HG02840 (cell line): ENCODE data around the gene GAS2L1.

Source experiments
- ATAC-seq: cut with Tn5 transposase; IDR thresholded peaks from one replicate; pipeline ENCODE4 v1.9.1; 2021; ENCODE audit warnings: mild to moderate bottlenecking, moderate library complexity, moderate number of reproducible peaks; ENCODE audit not compliant: unreplicated experiment, low FRiP score

GAS2L1 gene

GRCh38 chr22:29272624-29273023 lies 33.8 kb upstream of the GAS2L1 start:
- no peak for ATAC-seq

- ATAC-seq: no peak
These were observed 31.3 kb upstream of the GAS2L1 start for GRCh38 chr22:29275167-29275566.

GRCh38 chr22:29275819-29276565 lies 30.5 kb upstream of the GAS2L1 start:
- ATAC-seq: no peak

DNA sequence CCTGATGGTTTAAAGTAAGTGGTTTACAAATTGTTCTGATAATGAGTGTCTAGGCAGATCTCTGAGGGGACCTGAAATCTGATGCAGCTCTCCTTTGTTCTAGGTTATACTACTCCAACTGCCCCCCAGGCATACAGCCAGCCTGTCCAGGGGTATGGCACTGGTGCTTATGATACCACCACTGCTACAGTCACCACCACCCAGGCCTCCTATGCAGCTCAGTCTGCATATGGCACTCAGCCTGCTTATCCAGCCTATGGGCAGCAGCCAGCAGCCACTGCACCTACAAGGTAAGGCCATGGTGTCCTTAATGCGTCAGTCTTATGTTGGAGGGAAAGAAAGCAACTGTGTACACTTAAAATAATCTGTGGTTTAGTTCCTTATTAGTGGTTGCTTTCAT lies 28.5 kb upstream of the GAS2L1 start:
- no peak for ATAC-seq

DNA sequence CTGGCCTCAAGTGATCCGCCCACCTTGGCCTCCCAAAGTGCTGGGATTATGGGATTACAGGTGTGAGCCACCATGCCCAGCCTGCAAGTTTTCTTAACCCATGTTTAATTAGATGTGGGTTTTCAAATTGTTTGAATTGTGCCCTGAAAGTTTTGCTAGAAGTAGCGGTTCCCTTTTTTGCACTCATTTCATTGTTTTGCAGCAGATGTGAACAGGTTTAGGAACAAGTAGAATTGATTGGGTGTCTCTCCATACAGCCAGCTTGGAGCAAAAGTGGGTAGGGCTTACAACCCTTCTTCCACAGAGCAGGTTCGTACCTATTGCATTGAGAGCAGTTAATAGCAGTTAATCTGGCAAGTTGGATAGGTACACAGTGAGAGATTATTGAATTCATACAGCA lies 22.3 kb upstream of the GAS2L1 start:
- ATAC-seq: no peak

- no peak for ATAC-seq
These were observed 17.6 kb upstream of the GAS2L1 start for GRCh38 chr22:29288837-29289236.

- ATAC-seq: no peak
These were observed 16.4 kb upstream of the GAS2L1 start for GRCh38 chr22:29290061-29290460.

GRCh38 chr22:29291215-29291614 lies 15.2 kb upstream of the GAS2L1 start:
- no peak for ATAC-seq

DNA sequence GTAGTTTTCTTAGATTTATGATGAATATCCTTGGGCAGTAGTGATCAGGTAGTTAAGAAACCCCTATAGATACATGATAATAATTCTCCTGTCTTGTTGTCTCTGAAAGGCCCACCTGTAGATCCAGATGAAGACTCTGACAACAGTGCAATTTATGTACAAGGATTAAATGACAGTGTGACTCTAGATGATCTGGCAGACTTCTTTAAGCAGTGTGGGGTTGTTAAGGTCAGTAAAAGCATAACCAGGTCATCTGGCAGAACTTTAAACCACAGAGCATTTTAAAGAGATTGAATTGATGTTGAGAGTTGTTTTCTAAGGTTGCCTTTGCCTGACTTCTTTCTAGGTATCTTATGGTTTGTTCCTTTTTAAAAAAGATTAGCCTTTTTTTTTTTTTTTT lies 14.1 kb upstream of the GAS2L1 start:
- ATAC-seq: no peak

DNA sequence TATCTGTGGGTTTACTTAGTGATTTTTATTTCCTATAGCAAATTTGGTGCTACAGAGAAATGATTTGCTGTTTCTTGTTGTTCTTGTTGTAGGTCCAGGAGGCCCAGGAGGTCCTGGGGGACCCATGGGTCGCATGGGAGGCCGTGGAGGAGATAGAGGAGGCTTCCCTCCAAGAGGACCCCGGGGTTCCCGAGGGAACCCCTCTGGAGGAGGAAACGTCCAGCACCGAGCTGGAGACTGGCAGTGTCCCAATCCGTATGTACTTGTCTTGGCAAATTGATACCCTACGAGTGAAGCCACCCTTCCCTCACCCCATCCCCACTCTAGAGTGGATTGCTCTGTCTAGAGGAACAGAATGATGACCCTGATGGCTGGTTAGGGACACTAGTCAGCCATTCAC lies 7.8 kb upstream of the GAS2L1 start:
- ATAC-seq: no peak

DNA sequence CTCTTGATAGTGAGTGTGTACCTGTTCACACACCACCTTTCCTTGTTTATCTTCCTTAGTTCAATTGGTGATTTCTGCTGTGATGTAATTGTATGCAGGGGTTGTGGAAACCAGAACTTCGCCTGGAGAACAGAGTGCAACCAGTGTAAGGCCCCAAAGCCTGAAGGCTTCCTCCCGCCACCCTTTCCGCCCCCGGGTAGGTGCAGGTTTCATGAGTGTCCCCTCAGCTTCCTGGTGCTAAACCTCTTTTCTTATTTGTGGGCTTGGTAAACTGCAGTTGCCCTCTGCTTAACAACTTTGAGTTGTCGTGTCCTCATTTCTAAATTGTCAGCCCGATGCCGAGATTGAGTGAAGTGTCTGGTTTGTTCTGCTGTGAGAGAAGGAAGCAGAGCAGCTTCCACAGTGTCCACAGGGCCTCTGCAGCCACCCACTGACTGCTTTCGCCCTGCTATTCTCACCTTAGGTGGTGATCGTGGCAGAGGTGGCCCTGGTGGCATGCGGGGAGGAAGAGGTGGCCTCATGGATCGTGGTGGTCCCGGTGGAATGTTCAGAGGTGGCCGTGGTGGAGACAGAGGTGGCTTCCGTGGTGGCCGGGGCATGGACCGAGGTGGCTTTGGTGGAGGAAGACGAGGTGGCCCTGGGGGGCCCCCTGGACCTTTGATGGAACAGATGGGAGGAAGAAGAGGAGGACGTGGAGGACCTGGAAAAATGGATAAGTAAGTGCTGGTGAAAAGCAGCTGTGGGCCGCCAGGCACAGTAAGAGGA lies 7.1 kb upstream of the GAS2L1 start:
- ATAC-seq: no peak

DNA sequence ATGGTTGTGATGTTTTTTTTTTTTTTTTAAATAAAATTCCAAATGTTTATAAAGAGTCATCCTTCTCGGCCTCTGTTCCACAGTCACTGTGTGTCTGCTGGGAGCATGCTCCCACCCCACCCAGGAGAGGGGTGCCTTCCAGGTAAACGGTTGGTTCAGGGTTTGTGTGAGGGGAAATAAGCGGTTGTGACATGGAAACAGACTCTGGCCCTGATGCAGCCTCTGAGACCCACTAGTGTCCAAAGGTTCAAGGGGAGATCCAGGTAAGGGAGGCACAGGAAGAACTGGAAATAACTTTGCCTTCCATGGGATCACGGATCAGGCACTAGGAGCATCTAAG lies 6.0 kb upstream of the GAS2L1 start:
- ATAC-seq: no peak

DNA sequence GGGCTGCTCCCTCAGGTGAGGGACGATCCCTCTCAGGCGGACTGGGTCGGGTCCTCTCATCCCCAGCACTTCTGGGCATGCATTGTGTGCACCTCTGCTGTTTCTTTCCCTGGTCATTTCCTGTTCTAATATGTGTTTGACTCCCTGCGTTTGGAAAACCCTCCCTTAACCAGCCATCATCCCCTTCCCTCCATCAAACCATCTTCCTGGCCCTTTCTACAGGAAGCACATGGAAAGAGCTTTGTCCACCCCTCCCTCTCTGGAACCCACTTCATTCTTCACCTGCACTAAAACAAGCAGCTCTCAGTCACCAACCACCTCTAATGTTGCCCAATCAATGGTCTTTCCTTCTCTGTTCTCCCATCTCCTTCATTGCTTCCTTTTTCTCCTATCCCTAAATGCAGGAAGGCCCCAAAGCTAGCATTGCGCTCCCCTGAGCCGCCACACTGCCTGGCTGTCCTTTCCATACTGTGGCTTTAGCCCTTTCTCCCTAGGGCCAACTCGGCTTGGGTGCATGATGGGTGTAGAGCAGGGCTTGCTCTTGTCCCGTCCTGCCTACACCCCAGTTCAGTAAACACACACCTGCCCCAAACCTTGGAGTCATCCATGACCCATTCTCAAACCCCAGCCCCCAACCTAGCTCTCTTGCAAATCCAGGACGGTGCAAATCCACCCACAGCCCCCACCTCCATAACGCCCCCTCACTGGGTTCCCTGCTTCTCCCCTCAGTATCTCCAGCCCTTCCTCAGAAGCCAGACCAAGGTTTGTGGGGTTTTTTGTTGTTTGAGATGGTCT lies 5.4 kb upstream of the GAS2L1 start:
- no peak for ATAC-seq

GRCh38 chr22:29301716-29302401 lies 4.6 kb upstream of the GAS2L1 start:
- ATAC-seq: no peak

DNA sequence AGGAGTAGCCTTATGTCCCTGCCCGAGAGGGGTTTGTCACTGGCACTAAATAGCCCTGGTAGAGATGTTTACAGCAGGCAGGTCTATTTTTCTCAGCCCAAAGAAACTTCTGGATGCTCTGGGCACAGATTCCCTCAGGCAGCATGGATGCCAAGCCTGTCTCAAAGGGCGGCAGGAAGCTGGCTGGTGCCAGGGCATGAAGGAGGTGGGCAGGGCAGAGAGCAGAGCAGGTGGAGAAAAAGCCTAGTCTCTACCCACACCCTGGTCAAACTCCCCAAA lies 4.1 kb upstream of the GAS2L1 start:
- no peak for ATAC-seq

- no peak for ATAC-seq
These were observed 3.6 kb upstream of the GAS2L1 start for GRCh38 chr22:29302681-29303465.

- no peak for ATAC-seq
These were observed 645 bp upstream of the GAS2L1 start for GRCh38 chr22:29305836-29306174.

GRCh38 chr22:29306835-29307595 lies 565 bp downstream of the GAS2L1 start:
- ATAC-seq: no peak

GRCh38 chr22:29307596-29308147 lies 1.2 kb downstream of the GAS2L1 start:
- no peak for ATAC-seq
